Fibroblast of villous mesenchyme (primary cell): Measurements from ENCODE around the gene C15orf39. TPM values are rescaled to one million over a fixed set of nuclear protein-coding genes. Genes with fewer than 3 reads are reported as not detected.

Experiments used
- DNase-seq: peaks from one replicate; pipeline ENCODE4 v3.0.0-alpha.2; 2010; ENCODE audit warnings: low read depth
- H3K4me3 ChIP-seq: 2 replicates; pipeline ENCODE4 v1.5.1; 2011; ENCODE audit warnings: low read depth, mild to moderate bottlenecking, low read length
- total RNA-seq: library from RNA; depleted of rRNA; stranded (reverse); fragments of >200 nt; gene quantifications from 2 replicates; pipeline ENCODE4 v1.2.3, GENCODE V29; 2012
- TF ChIP-seq, protein P1 (sequence below): IDR thresholded peaks from 2 replicates; pipeline ENCODE4 v1.5.1; 2012; ENCODE audit warnings: low read depth, mild to moderate bottlenecking, low read length; ENCODE audit not compliant: insufficient read depth

C15orf39 gene
- total RNA-seq, 1 donor, result 9.1 TPM

GRCh38 chr15:75167588-75168350, 33.9 kb upstream of the C15orf39 start:
- TF ChIP-seq, protein P1, sequence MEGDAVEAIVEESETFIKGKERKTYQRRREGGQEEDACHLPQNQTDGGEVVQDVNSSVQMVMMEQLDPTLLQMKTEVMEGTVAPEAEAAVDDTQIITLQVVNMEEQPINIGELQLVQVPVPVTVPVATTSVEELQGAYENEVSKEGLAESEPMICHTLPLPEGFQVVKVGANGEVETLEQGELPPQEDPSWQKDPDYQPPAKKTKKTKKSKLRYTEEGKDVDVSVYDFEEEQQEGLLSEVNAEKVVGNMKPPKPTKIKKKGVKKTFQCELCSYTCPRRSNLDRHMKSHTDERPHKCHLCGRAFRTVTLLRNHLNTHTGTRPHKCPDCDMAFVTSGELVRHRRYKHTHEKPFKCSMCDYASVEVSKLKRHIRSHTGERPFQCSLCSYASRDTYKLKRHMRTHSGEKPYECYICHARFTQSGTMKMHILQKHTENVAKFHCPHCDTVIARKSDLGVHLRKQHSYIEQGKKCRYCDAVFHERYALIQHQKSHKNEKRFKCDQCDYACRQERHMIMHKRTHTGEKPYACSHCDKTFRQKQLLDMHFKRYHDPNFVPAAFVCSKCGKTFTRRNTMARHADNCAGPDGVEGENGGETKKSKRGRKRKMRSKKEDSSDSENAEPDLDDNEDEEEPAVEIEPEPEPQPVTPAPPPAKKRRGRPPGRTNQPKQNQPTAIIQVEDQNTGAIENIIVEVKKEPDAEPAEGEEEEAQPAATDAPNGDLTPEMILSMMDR, result no peak
- no peak overlapping the region for H3K4me3 ChIP-seq
- DNase-seq, result peak; percentile 94

DNA sequence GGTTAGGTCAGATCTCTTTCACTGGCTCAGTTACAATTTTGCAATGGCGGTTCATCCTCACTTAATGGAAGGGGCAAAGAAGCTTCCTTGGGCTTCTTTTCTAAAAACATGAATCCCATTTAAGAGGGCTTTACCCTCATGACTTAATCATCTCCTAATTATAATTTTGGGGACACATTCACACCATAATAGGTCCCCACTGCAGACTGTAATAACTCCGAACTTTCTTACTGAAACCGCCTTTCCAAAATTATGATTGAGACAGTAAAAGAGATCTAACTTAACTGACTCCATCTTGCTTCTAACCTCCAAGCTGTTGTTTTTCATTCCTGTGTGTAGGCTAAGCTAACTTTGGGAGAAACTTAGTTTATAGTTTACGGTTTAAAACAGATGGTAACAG, 33.3 kb upstream of the C15orf39 start:
- DNase-seq, result peak; percentile 83
- H3K4me3 ChIP-seq, result no peak overlapping the region
- TF ChIP-seq, protein P1, result no peak

- TF ChIP-seq, protein P1, result no peak
- no peak for DNase-seq
- no peak overlapping the region for H3K4me3 ChIP-seq
These were observed 31.5 kb upstream of the C15orf39 start for GRCh38 chr15:75170203-75170602.

DNA sequence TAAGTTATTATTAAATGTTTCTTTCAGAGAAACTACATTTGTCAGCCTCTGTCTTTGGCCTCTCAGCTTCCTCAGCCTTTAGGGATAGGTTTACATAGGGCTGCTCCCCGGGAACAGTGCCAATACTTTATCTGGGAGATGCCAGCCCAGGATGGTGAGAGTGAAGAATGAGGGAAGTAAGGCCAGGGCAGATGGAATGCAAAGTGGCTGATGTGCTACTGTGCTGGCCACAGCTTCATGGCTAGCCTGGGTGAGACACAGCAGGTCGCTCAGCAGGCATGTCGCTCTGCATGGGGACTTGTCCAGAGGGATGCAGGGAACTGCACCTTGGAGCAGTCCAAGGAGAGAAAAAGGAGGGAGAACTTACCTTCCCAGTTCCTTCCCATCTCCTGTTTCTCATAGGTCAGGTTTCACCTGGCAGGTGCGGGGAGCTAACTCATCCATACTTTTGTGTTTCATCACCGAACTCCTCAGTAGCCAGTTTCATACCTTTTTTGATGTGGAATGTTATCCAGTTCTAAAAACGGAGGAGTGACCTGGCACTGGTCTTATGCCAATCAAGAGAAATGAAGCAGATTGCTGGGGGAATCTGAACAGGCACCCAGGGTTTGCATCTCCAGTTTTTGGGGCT, 30.9 kb upstream of the C15orf39 start:
- TF ChIP-seq, protein P1, result no peak
- H3K4me3 ChIP-seq, result no peak overlapping the region

DNA sequence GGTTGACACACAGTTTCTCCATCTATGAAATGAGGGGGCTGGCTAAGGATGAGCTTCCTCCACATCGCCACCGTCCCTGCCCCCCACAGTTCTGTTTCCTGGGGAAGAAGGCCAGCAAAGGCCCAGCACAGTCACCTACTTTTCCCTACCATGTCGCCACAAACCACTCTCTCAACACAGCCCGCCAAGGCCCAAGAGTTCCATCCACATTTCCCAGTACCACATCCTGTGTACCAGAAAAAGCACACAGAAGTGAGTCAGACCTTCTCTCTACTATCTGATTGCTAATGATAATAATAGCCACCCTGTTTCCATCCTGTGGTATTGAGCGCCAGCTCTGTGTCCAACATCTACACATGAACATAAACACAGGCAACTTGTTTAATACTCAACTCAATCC, 30.3 kb upstream of the C15orf39 start:
- H3K4me3 ChIP-seq, result no peak overlapping the region
- DNase-seq, result peak; percentile 89
- TF ChIP-seq, protein P1, result no peak

More for the DNA sequence above, 30.9 kb upstream of the C15orf39 start:
- DNase-seq, result no peak

DNA sequence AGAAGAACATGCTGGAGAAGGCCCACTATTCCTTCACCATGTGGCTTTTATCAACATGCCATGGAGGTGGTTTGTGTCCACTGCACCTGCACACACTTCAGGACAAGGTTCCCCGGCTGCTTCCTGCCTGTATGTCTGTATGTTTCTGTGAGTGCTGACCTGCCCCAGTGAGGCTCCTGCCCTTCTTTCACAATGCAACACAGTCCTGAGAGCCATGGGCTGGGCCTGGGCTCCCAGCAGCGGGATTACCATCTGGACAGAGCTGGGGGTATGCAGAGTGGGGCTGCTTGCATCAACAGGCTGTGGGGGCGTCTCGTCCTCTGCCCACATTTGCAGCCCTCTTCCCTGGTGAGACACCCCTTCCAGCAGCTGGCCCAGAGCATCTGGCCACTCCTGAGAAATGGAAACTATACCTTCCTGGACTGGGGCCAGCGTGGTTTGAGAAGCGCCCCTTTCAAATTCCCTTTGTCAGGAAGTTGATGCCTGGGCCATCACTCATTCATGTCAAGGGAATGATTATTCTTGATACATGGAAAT, 29.3 kb upstream of the C15orf39 start:
- H3K4me3 ChIP-seq, result no peak overlapping the region
- no peak for DNase-seq
- TF ChIP-seq, protein P1, result no peak
